Measurements from ENCODE around the gene PRR3.

Gene PRR3

GRCh38 chr6:30571762-30572082, 14.6 kb downstream of the PRR3 start:
- no peak for DNase-seq (ENCODE audit: low read depth)

GRCh38 chr6:30572148-30572547, 15.1 kb downstream of the PRR3 start:
- no peak for DNase-seq (ENCODE audit: low read depth)

- no peak for DNase-seq (ENCODE audit: low read depth)
These were observed 16.0 kb downstream of the PRR3 start for GRCh38 chr6:30573113-30573512.

- DNase-seq (ENCODE audit: low read depth): no peak
These were observed 21.0 kb downstream of the PRR3 start for GRCh38 chr6:30578051-30578450.

- DNase-seq (ENCODE audit: low read depth): no peak
These were observed 26.8 kb downstream of the PRR3 start for GRCh38 chr6:30583921-30584320.

- no peak for DNase-seq (ENCODE audit: low read depth)
These were observed 32.8 kb downstream of the PRR3 start for GRCh38 chr6:30589754-30590358.

- no peak for DNase-seq (ENCODE audit: low read depth)
These were observed 33.4 kb downstream of the PRR3 start for GRCh38 chr6:30590509-30590908.

GRCh38 chr6:30591008-30591407, 33.9 kb downstream of the PRR3 start:
- no peak for DNase-seq (ENCODE audit: low read depth)

- no peak for DNase-seq (ENCODE audit: low read depth)
These were observed 35.2 kb downstream of the PRR3 start for GRCh38 chr6:30592287-30592686.

GRCh38 chr6:30597315-30598144, 40.4 kb downstream of the PRR3 start:
- peak; percentile 60 for DNase-seq (ENCODE audit: low read depth)

- DNase-seq (ENCODE audit: low read depth): no peak
These were observed 42.0 kb downstream of the PRR3 start for GRCh38 chr6:30598912-30599624.

GRCh38 chr6:30599625-30600324, 42.7 kb downstream of the PRR3 start:
- no peak for DNase-seq (ENCODE audit: low read depth)

GRCh38 chr6:30600451-30600961, 43.4 kb downstream of the PRR3 start:
- DNase-seq (ENCODE audit: low read depth): no peak

GRCh38 chr6:30601436-30601814, 44.3 kb downstream of the PRR3 start:
- no peak for DNase-seq (ENCODE audit: low read depth)

GRCh38 chr6:30601815-30602641, 44.9 kb downstream of the PRR3 start:
- DNase-seq (ENCODE audit: low read depth): no peak

- DNase-seq (ENCODE audit: low read depth): no peak
These were observed 46.9 kb downstream of the PRR3 start for GRCh38 chr6:30603961-30604360.

GRCh38 chr6:30610065-30610464, 53.0 kb downstream of the PRR3 start:
- DNase-seq (ENCODE audit: low read depth): no peak

GRCh38 chr6:30611150-30611855, 54.2 kb downstream of the PRR3 start:
- DNase-seq (ENCODE audit: low read depth): no peak

- no peak for DNase-seq (ENCODE audit: low read depth)
These were observed 54.7 kb downstream of the PRR3 start for GRCh38 chr6:30611856-30612194.

GRCh38 chr6:30612213-30612612, 55.1 kb downstream of the PRR3 start:
- no peak for DNase-seq (ENCODE audit: low read depth)

- DNase-seq (ENCODE audit: low read depth): no peak
These were observed 55.7 kb downstream of the PRR3 start for GRCh38 chr6:30612687-30613248.

Data from stromal cell of bone marrow (primary cell).